Activated T-cell treated with anti-CD3 and anti-CD28 coated beads, Interleukin-2, amount 50 U/mL, for 4 hours (primary cell): Measurements from ENCODE around the gene FBXL17. TPM values are rescaled to one million over a fixed set of nuclear protein-coding genes. Genes with fewer than 3 reads are reported as not detected.

ENCODE experiments used
- ATAC-seq, 2 donors: fragments of 200-7000 bp; cut with Tn5 transposase; one replicate each; pipeline ENCODE4 v1.10.0; 2021
- DNase-seq: peaks from one replicate; pipeline ENCODE4 v3.0.0-alpha.2; 2020
- H3K27me3 Mint-ChIP-seq: one replicate; pipeline ENCODE4 v1.8.0; 2021; ENCODE audit warnings: low read depth, mixed read lengths
- H3K36me3 Mint-ChIP-seq: one replicate; pipeline ENCODE4 v1.8.0; 2022; ENCODE audit warnings: mixed read lengths; ENCODE audit not compliant: insufficient read depth
- H3K4me1 Mint-ChIP-seq: one replicate; pipeline ENCODE4 v1.8.0; 2021; ENCODE audit warnings: low read depth, mixed read lengths
- H3K4me3 Mint-ChIP-seq: one replicate; pipeline ENCODE4 v1.8.0; 2021; ENCODE audit warnings: mild to moderate bottlenecking, moderate library complexity, mixed read lengths
- H3K9me3 Mint-ChIP-seq: one replicate; pipeline ENCODE4 v1.8.0; 2021; ENCODE audit warnings: mixed read lengths
- total RNA-seq, 3 donors: library from RNA; stranded (reverse); gene quantifications; one replicate each; pipeline ENCODE4 v1.2.1, GENCODE V29; 2021

Gene FBXL17
- total RNA-seq, 3 donors from 2014 or later, result 5.9 to 6.6 (median 6.5) TPM

DNA sequence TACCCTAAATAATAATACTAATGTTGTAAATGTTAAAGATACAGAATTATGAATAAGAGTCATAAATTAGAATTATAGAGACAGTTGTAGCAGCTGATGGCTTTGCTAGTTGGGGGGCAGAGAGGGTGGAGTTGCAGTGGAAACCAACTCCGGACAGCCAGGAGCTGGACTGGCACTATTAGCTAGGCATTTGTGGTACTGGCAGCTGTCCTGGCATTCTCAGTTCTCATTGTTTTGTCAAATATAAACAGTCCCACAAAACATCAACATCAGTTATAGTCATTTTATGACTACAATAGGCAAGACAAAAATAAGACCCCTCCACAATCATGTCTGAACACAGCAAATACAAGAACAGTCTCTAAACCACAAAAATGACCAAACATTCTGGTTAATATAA lies 2.8 kb upstream of the FBXL17 start:
- Mint-ChIP-seq H3K36me3 (no peaks in the 10 kb centered on the region), H3K4me3 (no peak overlapping the region), H3K27me3 (no peaks in the 10 kb centered on the region), H3K9me3 (no peaks in the 10 kb centered on the region), H3K4me1 (peaks cover 16% of the 10 kb centered on the region)
- ATAC-seq, result no peak
- DNase-seq, result no peak

DNA sequence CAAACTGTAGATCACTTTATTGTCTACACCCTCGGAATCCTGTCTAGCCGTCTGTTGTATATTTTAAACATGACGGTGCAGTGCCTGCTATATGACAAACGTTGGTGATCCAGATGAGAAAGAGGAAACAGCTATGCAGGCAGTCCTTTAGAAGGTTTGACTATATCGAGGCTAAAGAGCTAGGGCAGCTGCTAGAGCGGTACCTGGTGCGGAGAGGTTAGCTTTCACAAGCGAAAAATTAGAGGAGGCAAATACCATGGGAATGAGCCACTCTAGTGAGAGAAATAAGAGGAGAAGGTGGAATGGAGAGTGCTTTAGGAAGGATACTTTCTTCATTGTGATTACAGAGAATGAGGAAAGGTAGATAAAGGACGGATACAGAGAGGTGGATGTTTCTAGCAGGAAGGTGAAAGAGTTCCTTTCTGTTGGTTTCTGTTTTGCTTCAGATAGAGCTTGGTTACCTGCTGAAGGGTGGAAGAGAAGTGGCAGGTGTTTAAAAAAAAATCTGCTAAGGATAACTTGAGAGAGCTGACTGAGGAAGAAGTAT lies 959 bp upstream of the FBXL17 start:
- Mint-ChIP-seq H3K4me3 (peak overlapping the region; percentile 94), H3K4me1 (peaks cover 31% of the 10 kb centered on the region), H3K9me3 (no peaks in the 10 kb centered on the region), H3K36me3 (peaks cover 3% of the 10 kb centered on the region), H3K27me3 (no peaks in the 10 kb centered on the region)
- DNase-seq (no peak), ATAC-seq (no peak)

DNA sequence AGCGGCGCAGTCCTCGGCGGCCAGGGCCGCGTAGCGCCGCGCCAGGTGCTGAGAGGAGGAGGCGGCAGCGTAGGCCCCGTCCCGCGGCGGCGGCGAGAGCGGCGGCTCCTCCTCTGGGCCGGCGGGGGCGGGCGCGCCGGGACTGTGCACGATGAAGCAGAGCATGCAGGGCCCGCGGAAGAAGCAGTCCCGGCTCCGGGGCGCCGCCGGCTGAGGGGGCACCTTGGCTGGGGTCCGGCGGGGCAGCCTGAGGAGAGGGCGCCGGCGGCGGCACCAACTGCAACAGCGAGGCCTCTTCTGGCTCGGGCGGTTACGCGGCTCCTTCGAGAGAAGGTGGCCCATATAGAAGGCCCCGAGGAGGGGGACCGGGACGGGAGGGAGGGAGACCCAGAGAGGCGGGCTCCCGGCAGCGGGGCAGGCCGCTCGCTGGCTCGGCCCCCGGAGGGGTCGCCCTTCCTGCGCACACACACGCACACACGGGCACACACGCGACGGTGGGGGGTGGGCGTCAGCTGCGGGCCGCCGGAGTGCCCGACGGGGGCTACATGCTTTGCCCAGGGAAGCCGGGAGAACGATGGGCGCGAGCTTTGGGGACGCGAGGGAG lies 446 bp downstream of the FBXL17 start:
- ATAC-seq (peak; percentile 71 to 72), DNase-seq (peak; percentile 79)
- Mint-ChIP-seq H3K4me1 (peaks cover 31% of the 10 kb centered on the region), H3K9me3 (peaks cover 7% of the 10 kb centered on the region), H3K4me3 (peak overlapping the region; percentile 94), H3K36me3 (peaks cover 11% of the 10 kb centered on the region), H3K27me3 (no peaks in the 10 kb centered on the region)

DNA sequence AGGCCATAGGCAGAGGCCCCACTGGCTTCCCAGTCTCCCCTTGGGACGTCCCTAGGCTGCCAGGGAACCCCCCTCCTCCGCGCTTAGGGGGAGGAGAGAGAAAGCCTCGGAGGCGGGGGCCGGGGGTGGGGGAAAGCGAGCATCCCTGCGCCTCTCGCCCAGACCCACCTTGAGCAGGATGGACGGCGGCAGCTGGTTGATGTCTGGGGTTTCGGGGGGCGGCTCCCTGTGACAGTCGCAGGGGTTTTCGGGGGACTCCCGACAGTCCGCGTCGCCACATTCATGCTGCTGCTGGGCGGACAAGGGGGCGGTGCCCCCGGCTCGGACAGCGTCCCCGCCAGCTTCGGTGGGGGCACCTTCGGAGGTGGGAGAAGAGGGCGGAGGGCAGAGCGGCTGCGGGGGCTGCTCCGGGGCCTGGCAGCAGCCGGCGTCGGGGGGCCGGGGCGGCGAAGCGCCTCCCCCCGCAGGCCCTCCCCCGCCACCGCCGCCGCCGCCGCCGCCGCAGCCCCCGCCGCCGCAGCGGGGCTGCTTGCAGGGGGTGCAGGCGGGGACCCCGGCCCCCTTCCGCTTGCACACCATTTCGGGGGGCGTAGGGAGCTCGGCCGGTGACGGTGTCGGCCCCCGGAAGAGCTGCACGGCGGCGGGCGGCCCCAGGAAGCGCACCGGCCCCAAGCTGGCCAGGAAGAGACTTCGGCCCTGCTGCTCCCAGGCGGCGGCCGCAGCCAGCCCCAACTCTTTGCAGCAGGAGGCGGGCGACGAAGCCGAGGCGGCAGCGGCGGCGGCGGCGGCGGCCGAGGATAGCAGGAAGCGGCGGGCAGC lies 1.2 kb downstream of the FBXL17 start:
- no peaks in the 10 kb centered on the region for H3K27me3 Mint-ChIP-seq

DNA sequence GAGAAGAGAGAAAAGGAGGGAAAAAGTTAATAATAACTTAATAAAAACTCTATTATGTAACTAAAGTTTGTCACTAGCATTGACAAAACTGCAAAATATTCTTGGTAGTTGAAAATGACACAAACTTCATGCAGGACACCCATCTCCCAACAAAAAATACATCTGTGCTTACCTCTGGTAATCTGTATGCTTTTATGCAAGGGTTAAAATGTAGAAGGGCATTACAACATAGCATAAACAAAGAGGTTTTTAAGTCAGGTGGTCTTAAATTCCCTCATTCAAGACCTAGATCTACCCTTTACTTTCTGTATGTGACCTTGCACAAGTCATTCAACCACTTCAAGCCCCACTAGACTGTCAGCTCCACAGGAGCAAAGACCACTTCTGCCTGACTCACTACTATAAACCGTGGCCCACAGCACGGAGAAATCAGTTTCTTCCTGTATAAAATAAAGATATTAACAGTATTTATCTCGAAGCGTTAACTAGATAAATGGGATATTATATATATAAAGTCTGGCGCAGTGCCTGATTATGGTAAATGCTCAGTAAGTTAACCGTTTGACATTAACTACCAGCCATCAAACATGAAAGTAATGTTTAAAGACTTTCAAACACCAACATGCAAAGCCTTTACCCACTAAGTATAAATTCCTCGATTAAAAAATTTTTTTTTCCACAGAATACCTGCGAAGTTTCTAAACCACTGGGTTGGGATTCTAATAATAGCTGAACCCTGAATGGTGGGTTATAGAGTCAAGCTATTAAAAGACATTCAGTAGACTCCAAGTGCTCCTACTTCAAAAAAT lies 2.0 kb downstream of the FBXL17 start:
- no peak for DNase-seq
- H3K9me3 Mint-ChIP-seq, result peaks cover 19% of the 10 kb centered on the region
- ATAC-seq, result no peak
- H3K36me3 Mint-ChIP-seq, result peaks cover 21% of the 10 kb centered on the region
- H3K4me1 Mint-ChIP-seq, result peaks cover 31% of the 10 kb centered on the region
- H3K4me3 Mint-ChIP-seq, result peak overlapping the region; percentile 89
- no peaks in the 10 kb centered on the region for H3K27me3 Mint-ChIP-seq

More for the DNA sequence above, 1.2 kb downstream of the FBXL17 start:
- Mint-ChIP-seq H3K4me1 (peaks cover 31% of the 10 kb centered on the region), H3K36me3 (peaks cover 15% of the 10 kb centered on the region), H3K4me3 (peak overlapping the region; percentile 94), H3K9me3 (peaks cover 12% of the 10 kb centered on the region)
- peak; percentile 2 to 5 for ATAC-seq
- DNase-seq, result peak; percentile 36

DNA sequence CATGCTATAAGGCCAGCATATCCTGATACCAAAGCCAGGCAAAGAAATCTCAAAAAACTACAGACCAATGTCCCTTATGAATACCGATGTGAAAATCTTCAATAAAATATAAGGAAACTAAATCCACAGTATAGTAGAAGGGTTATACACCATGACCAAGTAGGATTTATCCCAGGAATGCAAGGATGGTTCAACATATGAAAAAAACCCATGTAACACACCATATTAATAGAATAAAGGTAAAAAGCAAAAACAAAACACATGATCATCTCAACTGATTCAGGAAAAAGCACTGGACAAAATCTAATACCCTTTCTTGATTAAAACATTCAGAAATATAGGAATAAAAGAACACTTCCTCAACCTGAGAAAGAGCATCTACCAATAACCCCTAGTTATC lies 6.1 kb downstream of the FBXL17 start:
- H3K4me3 Mint-ChIP-seq, result no peak overlapping the region

DNA sequence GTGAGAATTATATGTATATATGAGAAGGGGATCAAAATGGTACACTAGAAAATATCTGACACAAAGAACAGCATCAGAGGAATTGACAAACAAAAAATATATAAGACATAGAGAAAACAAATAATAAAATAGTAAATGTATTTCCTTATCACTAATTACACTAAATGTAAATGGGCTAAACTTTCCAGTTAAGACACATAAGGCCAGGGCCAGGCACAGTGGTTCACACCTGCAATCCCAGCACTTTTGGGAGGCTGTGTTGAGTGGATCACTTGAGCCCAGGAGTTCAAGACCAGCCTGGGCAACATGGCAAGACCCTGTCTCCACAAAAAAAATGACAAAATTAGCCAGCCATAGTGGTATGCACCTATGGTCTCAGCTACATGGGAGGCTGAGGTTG lies 8.5 kb downstream of the FBXL17 start:
- no peak for ATAC-seq
- Mint-ChIP-seq H3K4me3 (no peak overlapping the region), H3K9me3 (peaks cover 40% of the 10 kb centered on the region), H3K4me1 (peaks cover 13% of the 10 kb centered on the region), H3K36me3 (peaks cover 32% of the 10 kb centered on the region), H3K27me3 (no peaks in the 10 kb centered on the region)
- no peak for DNase-seq

More for the DNA sequence above, 6.1 kb downstream of the FBXL17 start:
- peaks cover 40% of the 10 kb centered on the region for H3K9me3 Mint-ChIP-seq
- H3K27me3 Mint-ChIP-seq, result no peaks in the 10 kb centered on the region
- no peak for ATAC-seq
- H3K4me1 Mint-ChIP-seq, result peaks cover 22% of the 10 kb centered on the region
- H3K36me3 Mint-ChIP-seq, result peaks cover 33% of the 10 kb centered on the region
- DNase-seq, result no peak

DNA sequence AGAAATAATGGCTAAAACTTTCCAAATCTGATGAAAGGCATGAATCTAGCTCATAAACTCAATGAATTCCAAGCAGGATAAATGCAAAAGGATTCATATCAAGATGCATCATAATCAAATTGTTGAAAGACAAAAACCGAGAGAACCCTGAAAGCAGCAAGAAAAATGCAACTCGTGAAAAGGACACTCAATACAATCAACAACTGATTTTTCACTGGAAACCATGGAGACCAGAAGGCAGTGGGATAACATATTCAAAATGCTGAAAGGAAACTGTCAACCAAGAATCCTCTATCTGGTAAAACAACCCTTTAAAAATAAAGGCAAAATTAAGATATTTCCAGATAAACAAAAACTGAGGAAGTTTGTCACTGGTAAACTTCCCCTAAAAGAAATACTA lies 9.5 kb downstream of the FBXL17 start:
- H3K27me3 Mint-ChIP-seq, result no peaks in the 10 kb centered on the region
- H3K9me3 Mint-ChIP-seq, result peaks cover 38% of the 10 kb centered on the region
- H3K4me3 Mint-ChIP-seq, result no peak overlapping the region
- DNase-seq (no peak), ATAC-seq (no peak)
- peaks cover 8% of the 10 kb centered on the region for H3K4me1 Mint-ChIP-seq
- peaks cover 27% of the 10 kb centered on the region for H3K36me3 Mint-ChIP-seq

DNA sequence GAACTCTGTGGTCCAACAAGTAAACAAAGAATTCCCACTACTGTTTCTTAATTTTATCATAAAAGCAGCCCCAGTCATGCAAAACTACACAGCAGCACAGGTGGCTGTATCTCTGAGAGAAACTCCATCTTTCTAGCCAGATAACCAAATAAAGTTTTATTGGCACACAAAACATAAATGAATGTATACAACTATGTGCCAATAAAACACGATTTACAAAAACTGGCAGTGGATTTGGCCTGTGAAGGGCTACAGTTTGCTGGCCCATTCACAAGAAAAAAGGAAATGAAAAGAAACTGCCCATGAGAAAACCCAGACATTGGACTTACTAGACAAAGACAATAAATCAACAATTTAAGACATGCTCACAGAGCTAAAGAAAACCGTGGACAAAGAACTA lies 10.6 kb downstream of the FBXL17 start:
- Mint-ChIP-seq H3K4me3 (no peak overlapping the region), H3K36me3 (peaks cover 22% of the 10 kb centered on the region), H3K4me1 (peaks cover 7% of the 10 kb centered on the region), H3K9me3 (peaks cover 33% of the 10 kb centered on the region), H3K27me3 (no peaks in the 10 kb centered on the region)
- DNase-seq, result no peak
- ATAC-seq, result no peak

DNA sequence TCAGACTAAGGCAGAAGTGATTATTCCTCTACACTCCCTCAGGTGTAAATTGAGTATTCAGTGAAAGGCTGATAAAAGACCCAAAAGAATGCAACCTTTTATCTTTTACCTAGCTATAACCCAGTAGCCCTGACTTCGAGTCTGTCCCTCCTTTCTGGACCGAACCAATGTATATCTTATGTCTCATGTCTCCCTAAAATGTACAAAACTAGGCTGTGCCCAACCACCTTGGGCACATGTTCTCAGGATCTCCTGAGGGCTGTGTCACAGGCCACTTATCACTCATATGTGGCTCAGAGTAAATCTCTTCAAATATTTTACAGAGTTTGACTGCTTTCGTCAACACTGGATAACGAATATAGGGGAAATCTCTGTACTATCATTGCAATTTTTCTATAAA lies 12.7 kb downstream of the FBXL17 start:
- DNase-seq, result no peak
- Mint-ChIP-seq H3K4me1 (peaks cover 7% of the 10 kb centered on the region), H3K27me3 (no peaks in the 10 kb centered on the region), H3K36me3 (peaks cover 10% of the 10 kb centered on the region), H3K9me3 (peaks cover 14% of the 10 kb centered on the region), H3K4me3 (no peak overlapping the region)
- ATAC-seq, result no peak

DNA sequence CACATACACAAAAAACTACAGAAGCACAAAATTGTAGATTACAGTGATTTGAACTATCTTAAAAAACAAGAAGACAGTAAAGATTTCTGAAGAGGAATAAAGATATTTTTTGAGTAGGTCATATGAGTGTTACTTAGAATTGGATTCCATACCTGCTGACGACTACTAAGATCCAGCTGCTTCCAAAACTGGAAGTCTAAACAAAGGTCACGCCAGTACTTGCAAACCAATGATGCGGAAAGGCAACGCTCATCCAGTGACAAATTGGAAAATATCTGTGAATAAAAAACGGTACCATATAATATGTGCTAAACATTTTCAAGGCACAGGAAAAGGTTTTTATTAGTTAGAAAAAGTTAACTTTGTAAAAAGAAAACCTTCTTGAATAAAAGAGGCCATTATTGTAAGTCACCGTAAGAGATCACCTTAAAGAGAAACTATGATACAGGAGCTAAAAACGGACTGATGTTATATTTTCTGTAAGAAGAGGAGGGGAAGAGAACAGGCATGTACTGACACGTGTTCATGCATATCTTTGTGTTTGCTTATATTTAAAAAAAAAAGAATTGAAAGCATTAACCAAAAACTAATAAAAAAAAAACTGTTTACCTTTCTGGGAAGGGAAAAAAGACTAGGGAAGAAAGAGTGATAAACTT lies 14.1 kb downstream of the FBXL17 start:
- H3K27me3 Mint-ChIP-seq, result no peaks in the 10 kb centered on the region
- DNase-seq, result no peak
- no peak for ATAC-seq
- H3K36me3 Mint-ChIP-seq, result peaks cover 8% of the 10 kb centered on the region
- no peak overlapping the region for H3K4me3 Mint-ChIP-seq
- peaks cover 5% of the 10 kb centered on the region for H3K9me3 Mint-ChIP-seq
- H3K4me1 Mint-ChIP-seq, result peaks cover 7% of the 10 kb centered on the region

DNA sequence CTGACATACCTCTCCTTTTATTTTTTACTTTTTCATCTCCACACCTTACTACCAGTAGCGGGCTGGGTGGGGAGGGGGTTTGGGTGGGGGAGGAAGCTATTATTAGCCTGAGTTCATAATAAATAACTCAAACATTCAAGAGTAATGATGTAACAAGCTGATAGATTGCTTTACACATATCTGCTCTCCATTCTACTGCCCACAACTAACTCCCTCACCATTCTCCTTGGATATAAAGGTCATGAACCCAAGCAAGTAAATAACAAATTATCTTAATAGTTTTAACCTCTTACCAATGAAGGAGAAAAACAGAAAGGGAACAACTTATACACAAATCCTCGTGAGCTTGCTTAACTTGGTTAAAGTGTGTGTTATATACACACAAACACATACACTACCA lies 15.4 kb downstream of the FBXL17 start:
- H3K36me3 Mint-ChIP-seq, result peaks cover 3% of the 10 kb centered on the region
- no peaks in the 10 kb centered on the region for H3K27me3 Mint-ChIP-seq
- peaks cover 7% of the 10 kb centered on the region for H3K4me1 Mint-ChIP-seq
- H3K9me3 Mint-ChIP-seq, result no peaks in the 10 kb centered on the region
- DNase-seq (no peak), ATAC-seq (no peak)
- no peak overlapping the region for H3K4me3 Mint-ChIP-seq

DNA sequence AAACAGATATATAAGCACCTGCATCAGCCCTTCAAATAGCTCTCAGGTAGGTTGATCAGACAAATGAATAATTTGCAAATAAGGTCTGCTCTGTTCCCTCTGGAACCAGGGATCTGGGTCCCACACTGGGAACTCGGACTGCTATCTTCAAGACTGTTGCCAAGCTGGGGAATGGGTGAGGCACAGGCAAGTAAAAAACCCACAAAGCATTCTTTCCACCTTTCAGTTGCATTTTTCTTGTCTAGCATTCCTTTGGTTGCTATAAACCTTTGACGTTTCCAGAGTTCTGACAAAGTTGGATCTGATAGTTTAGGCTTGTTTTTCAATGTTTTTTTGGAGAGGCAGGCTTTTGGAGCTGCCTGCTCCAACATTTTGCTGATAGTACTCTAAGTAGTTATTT lies 20.1 kb downstream of the FBXL17 start:
- ATAC-seq (no peak), DNase-seq (no peak)
- Mint-ChIP-seq H3K27me3 (no peaks in the 10 kb centered on the region), H3K4me1 (peaks cover 4% of the 10 kb centered on the region), H3K36me3 (peaks cover 13% of the 10 kb centered on the region), H3K4me3 (no peak overlapping the region), H3K9me3 (no peaks in the 10 kb centered on the region)

DNA sequence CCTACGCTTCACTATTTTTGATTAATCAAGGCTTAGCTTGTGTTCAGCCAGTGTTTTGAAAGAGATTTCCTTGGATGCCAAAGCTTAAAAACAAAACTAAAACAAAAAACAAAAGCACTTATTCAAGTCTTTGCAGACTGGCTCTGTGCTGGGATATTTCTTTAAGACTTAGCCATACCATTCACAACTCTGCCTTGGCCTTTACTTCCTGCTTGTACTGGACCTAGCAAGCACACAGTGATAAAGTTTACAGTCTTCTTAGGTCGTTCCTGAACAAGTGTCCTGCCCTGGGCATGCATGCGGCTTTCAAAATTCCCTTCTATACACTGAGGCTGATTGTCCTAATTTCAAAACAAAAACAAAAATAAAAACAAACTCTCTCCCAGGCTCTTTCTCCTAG lies 20.7 kb downstream of the FBXL17 start:
- ATAC-seq, result no peak
- H3K27me3 Mint-ChIP-seq, result no peaks in the 10 kb centered on the region

More for the DNA sequence above, 20.7 kb downstream of the FBXL17 start:
- peaks cover 4% of the 10 kb centered on the region for H3K4me1 Mint-ChIP-seq
- DNase-seq, result no peak
- H3K9me3 Mint-ChIP-seq, result no peaks in the 10 kb centered on the region
- H3K4me3 Mint-ChIP-seq, result no peak overlapping the region
- peaks cover 13% of the 10 kb centered on the region for H3K36me3 Mint-ChIP-seq
